ENCODE results near the gene PLCXD3. TPM values are rescaled to one million over a fixed set of nuclear protein-coding genes. Genes with fewer than 3 reads are reported as not detected.
A peak's percentile ranks its signal among the peaks of the same experiment; 100 is the strongest.

PLCXD3 gene
- total RNA-seq, 1 donor from 2014 or later = 4.7 TPM

DNA sequence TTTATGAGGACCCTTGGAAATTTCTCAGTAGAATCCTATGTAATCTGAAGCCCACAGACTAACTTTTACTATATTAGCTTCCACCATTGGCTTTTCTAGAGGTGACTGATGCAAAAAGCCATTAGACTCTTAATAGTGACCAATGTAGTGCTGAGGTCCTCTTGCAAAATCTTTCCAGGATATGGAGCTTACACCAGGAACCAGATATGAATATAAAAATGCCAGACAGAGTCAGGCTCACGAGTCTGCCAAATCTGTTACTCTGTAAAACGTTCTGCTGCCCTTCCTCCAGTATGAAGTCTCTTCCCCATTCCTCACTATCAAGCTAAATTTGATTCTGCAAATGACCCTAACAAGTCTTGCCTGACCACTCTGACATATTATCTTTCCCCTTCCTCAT is 223.7 kb downstream of the PLCXD3 start:
- no peak for DNase-seq (ENCODE audit: low spot score)

DNA sequence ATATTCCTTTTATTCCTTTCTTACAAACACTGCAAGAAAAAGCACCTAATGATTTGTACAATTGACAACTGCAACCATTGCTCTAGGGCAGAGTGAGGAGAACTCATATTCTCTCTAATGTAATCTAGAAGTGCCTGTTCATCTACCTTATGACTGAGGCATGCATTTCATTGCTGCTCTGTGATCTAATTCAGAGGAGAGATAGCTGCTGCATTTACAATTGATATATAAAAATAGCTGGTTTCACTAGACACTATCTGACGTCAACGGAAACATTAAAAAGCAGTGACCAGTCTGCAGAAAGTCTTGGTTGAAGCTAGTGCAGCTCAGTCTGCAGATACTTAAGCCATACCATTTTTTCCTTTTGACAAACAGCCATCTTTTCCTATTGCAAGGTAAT is 224.2 kb downstream of the PLCXD3 start:
- no peak for DNase-seq (ENCODE audit: low spot score)

- no peak for DNase-seq (ENCODE audit: low spot score)
These were observed 225.5 kb downstream of the PLCXD3 start for GRCh38 chr5:41284938-41285337.

GRCh38 chr5:41281215-41281810 is 229.1 kb downstream of the PLCXD3 start:
- DNase-seq (ENCODE audit: low spot score) = no peak

- no peak for DNase-seq (ENCODE audit: low spot score)
These were observed 231.4 kb downstream of the PLCXD3 start for GRCh38 chr5:41279040-41279439.

- DNase-seq (ENCODE audit: low spot score) = no peak
These were observed 232.7 kb downstream of the PLCXD3 start for GRCh38 chr5:41277476-41278245.

DNA sequence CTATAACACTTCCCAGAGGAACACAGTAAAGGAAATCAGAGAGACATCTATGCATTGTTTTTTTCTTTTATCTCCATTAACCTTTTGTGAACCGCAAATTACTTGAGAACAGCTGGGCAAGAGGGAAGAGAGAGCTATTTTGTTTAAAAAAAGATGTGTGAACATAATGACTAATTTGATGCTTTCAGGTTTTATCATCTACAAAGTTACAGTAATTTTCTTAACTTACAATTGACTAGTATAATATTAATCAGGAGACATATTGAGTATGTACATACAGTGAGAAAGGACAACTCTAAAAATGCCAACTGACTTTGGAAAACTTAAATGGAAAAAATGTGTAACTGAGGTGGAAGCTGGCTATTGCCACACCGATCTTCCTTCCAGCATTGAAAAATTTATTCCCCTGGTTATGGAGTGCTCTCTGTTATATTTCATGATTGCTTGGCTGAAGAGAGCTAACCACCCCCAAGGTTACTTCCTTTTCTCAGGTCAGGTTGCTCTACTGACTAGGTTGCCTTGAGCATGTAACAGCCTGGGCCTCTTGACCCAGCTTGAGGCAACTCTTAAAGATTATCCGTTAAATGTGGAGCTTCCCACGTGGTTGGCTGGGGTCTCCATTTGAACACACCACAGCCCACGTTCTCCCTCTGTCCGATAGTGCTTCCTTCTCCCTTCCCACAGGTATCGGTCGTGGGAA is 234.4 kb downstream of the PLCXD3 start:
- no peak for DNase-seq (ENCODE audit: low spot score)

DNA sequence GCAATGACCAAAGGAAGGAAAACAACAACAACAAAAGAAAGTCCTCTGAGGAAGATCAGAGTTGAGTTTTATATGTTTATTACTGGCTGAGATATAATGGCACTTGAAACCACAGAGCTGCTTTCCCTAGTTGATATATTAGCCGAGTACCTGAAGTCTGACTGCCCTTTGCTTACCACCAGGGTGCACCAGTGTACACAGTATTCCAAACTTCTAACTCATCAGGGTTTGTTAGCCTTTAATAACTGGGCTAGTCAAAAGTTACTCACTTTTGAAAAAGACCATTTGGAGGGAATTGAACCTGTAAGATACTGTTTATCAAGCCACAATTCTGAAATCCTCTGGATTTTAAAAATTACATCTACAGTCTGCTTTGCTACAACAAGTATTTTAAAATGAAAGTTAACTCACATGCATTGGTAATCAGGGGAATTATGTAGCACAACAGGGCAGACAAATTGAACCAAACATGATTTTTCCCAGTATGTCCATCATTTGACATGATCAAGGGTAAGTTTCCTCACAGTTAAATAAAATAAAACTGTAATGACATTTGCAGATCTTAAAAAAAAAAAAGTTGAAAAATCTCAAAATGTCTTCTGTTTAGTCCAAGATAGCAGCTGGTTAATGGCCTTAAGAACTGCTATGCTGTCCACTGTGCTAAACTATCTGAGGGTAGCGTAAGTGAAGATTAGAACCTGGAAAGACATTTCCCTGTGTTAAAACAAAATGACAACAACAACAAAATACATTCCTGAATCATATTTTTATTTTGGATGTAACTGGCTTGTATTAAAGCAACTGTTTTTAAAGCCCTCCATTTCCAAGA is 239.8 kb downstream of the PLCXD3 start:
- DNase-seq (ENCODE audit: low spot score) = peak; percentile 58

GRCh38 chr5:41268894-41269293 is 241.5 kb downstream of the PLCXD3 start:
- no peak for DNase-seq (ENCODE audit: low spot score)

DNA sequence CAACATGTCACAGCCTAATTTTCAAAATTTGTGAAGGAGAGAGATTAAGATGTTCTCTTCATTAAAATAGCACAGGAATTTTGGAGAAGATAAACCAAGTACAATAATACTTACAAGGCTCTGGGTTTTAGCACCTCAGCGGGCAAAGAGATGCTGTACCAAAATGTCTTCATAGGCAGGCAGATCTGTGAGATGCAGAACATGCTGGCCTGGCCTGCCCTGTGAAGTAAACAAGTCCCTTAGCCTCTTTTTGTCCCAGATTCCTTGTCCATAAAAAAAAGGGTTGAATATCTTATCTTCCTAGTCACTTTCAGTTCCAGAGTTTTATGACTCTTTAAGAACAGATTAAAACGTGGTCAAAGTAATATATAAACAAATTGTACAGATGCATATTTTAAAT is 244.0 kb downstream of the PLCXD3 start:
- no peak for DNase-seq (ENCODE audit: low spot score)

DNA sequence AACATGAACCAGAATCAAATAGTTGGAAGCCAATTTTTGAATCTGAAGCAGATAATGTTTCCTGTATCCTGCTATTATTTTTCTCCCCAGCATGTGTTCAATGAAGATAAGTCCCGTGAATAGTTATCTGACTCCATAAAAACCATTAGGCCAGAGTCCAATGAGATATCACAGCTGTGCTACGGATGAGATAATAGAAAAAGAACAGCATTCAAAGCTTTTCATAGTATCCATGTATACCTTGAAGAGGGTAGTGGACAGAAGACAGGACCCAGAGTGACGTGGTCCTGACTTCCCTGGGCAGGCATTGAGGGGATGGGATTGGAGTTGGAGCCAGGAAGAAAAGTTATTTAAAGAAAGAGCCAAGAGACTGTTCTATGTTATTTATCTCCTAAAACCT is 246.4 kb downstream of the PLCXD3 start:
- DNase-seq (ENCODE audit: low spot score) = peak; percentile 12

DNA sequence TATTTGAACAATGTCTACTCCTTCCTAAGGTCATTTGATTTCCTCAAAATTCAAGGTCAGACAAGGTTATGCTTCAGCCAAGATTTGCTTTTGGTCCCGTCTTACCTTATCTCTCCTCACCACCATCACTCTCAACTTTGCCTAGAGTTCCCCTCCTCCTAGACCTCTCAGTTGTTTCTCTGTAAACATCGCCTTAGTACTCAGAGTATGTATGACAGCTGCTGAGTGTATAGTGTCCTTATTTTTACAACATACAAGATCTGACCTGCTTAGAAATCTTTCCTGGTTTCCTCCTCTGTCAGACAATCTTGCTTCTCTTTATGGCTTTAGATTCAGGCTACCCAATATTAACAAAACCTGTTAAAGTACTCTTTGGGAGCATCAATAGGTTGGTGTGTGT is 247.1 kb downstream of the PLCXD3 start:
- DNase-seq (ENCODE audit: low spot score) = no peak

Measured in mucosa of gallbladder (tissue), 1 donor.